Endothelial cell of umbilical vein (primary cell): ENCODE data around the gene FAM186B. TPM values are rescaled to one million over a fixed set of nuclear protein-coding genes. Genes with fewer than 3 reads are reported as not detected.

Experiments
- BruUV-seq: library from RNA; stranded (reverse); fragments of 400-500 nt; replicated peaks from 2 replicates; lab custom pipeline; 2021; lab: Mats Ljungman, UMichigan
- CTCF ChIA-PET: fragments of 300-600, 350-600 bp; sonication (Branson Sonifier 250); formaldehyde crosslinking; loops from one replicate; lab custom pipeline; 2021; ENCODE audit warnings: antibody characterized with exemption, inconsistent platforms; lab: Charles Lee
- POLR2A ChIA-PET: fragments of 300-600, 350-600 bp; sonication (Branson Sonifier 250); formaldehyde crosslinking; loops from one replicate; lab custom pipeline; 2021; ENCODE audit warnings: antibody characterized with exemption, inconsistent platforms; lab: Charles Lee
- DNase-seq: peaks from one replicate; pipeline ENCODE4 v3.0.0-alpha.2; 2011; ENCODE audit warnings: low read depth, low spot score
- FAIRE-seq: peaks from 2 replicates; lab custom pipeline; 2011; peaks lifted over from hg19 to GRCh38; lab: Jason Lieb, UNC
- H2AFZ ChIP-seq: 2 replicates; pipeline ENCODE4 v1.6.0; 2012; ENCODE audit warnings: low read depth, low read length, control low read depth, inconsistent platforms
- H3K27ac ChIP-seq: 2 replicates; pipeline ENCODE4 v1.5.1; 2011; ENCODE audit warnings: low read depth, mild to moderate bottlenecking, control low read depth, low read length, moderate library complexity; ENCODE audit not compliant: insufficient read depth
- H3K27me3 ChIP-seq, 2 experiments: 2 replicates each; pipeline versions ENCODE4 v1.6.0 to v1.6.1; 2011; ENCODE audit warnings: low read length in 2 of 2, mixed read lengths in 1 of 2; ENCODE audit not compliant: control insufficient read depth in 2 of 2, insufficient read depth in 2 of 2
- H3K36me3 ChIP-seq, 2 experiments: 2 replicates in 1 of 2; 3 replicates in 1 of 2; pipeline ENCODE4 v1.5.1; 2011; ENCODE audit warnings: low read length in 2 of 2, mild to moderate bottlenecking in 1 of 2, moderate library complexity in 1 of 2; ENCODE audit not compliant: control insufficient read depth in 2 of 2, insufficient read depth in 2 of 2; ENCODE audit errors: extremely low read depth in 1 of 2
- H3K4me1 ChIP-seq: 3 replicates; pipeline ENCODE4 v1.5.1; 2011; ENCODE audit warnings: mild to moderate bottlenecking, low read length; ENCODE audit not compliant: control insufficient read depth, insufficient read depth; ENCODE audit errors: extremely low read depth
- H3K4me2 ChIP-seq: 2 replicates; pipeline ENCODE4 v1.6.1; 2011; ENCODE audit warnings: low read length, control low read depth, mixed read lengths; ENCODE audit not compliant: insufficient read depth
- H3K4me3 ChIP-seq, 3 experiments: fragments of 200-600 bp in 1 of 3; sonication (generic), shearing (Covaris generic) in 1 of 3; replicated peaks in 1 of 3; 2 replicates each; pipeline ENCODE4 v1.5.1; 2011 to 2016; ENCODE audit warnings: control low read depth in 3 of 3, low read length in 3 of 3, mild to moderate bottlenecking in 2 of 3, inconsistent platforms in 1 of 3, low read depth in 1 of 3, moderate library complexity in 1 of 3; ENCODE audit not compliant: insufficient read depth in 1 of 3
- H3K79me2 ChIP-seq: 2 replicates; pipeline ENCODE4 v1.6.0; 2012; ENCODE audit warnings: low read length, inconsistent platforms; ENCODE audit not compliant: control insufficient read depth, insufficient read depth
- H3K9ac ChIP-seq: replicated peaks from 2 replicates; pipeline ENCODE3; 2011; ENCODE audit warnings: low read length, control low read depth; ENCODE audit not compliant: insufficient read depth; ENCODE audit errors: extremely low read depth
- H3K9me1 ChIP-seq: replicated peaks from 3 replicates; pipeline ENCODE4 v1.6.0; 2011; ENCODE audit warnings: mild to moderate bottlenecking, low read length; ENCODE audit not compliant: control insufficient read depth, insufficient read depth; ENCODE audit errors: extremely low read depth
- H3K9me3 ChIP-seq: replicated peaks from 2 replicates; pipeline ENCODE4 v1.5.1; 2012; ENCODE audit warnings: low read length, inconsistent platforms; ENCODE audit not compliant: control insufficient read depth, insufficient read depth
- H4K20me1 ChIP-seq: replicated peaks from 2 replicates; pipeline ENCODE3; 2011; ENCODE audit warnings: mild to moderate bottlenecking, low read length; ENCODE audit not compliant: control insufficient read depth, insufficient read depth; ENCODE audit errors: extremely low read depth
- EZH2 ChIP-seq: IDR thresholded peaks from 2 replicates; pipeline ENCODE4 v1.6.1; 2012; ENCODE audit warnings: borderline replicate concordance, low read depth, mild to moderate bottlenecking, moderate library complexity, low read length, inconsistent platforms; ENCODE audit not compliant: severe bottlenecking
- FOS ChIP-seq: IDR thresholded peaks from 2 replicates; pipeline ENCODE4 v1.6.1; 2011; ENCODE audit warnings: mild to moderate bottlenecking, low read length, moderate library complexity, borderline replicate concordance; ENCODE audit not compliant: insufficient read depth
- GATA2 ChIP-seq: IDR thresholded peaks from 2 replicates; pipeline ENCODE4 v1.7.0; 2011; ENCODE audit warnings: low read depth, mild to moderate bottlenecking, moderate library complexity, mixed read lengths, low read length; ENCODE audit not compliant: insufficient read length, insufficient read depth
- MAX ChIP-seq: IDR thresholded peaks from 2 replicates; pipeline ENCODE4 v1.6.1; 2011; ENCODE audit not compliant: insufficient read depth, insufficient read length
- MYC ChIP-seq: IDR thresholded peaks from one replicate; pipeline ENCODE4 v1.6.1; 2011; ENCODE audit warnings: mild to moderate bottlenecking, low read depth, low read length
- POLR2AphosphoS5 ChIP-seq: IDR thresholded peaks from 2 replicates; pipeline ENCODE4 v1.6.1; 2012; ENCODE audit warnings: low read depth, mild to moderate bottlenecking, control low read depth, low read length, moderate library complexity; ENCODE audit not compliant: insufficient read depth
- dilution Hi-C: fragments of 300-500 bp; cut with MboI; formaldehyde crosslinking; loops from one replicate; pipeline ENCODE4 v1.15.0; 2019; ENCODE audit warnings: low sequenced_read_pairs; ENCODE audit not compliant: extremely low pct_ligation_motif_present
- intact Hi-C: fragments of 100-400 bp; cut with micrococcal nuclease; formaldehyde crosslinking; loops from one replicate; pipeline ENCODE4 v1.10.0; 2022
- polyA plus RNA-seq, 4 experiments: library from polyadenylated mRNA; depleted of rRNA in 3 of 4; stranded (reverse) in 3 of 4; unstranded in 1 of 4; fragments of >200 nt; gene quantifications; 2 replicates each; pipeline versions ENCODE4 v1.2.1 to v1.2.3, GENCODE V29; 2011 to 2012; ENCODE audit warnings: missing spikeins in 1 of 4
- total RNA-seq: library from RNA; stranded (reverse); gene quantifications from 2 replicates; pipeline ENCODE4 v1.2.3, GENCODE V29; 2021

Gene FAM186B
- total and polyA plus RNA-seq, 2 donors (not counting 3 experiments of a cell fraction or from before 2014, with no cell fraction given): 0.10 to 0.33 TPM

GRCh38 chr12:49598527-49598926 is 6.9 kb downstream of the FAM186B start:
- ChIA-PET CTCF (interaction anchor here (1.2 kb wide), 2 partner anchors 9 to 25 kb away, joined by 3 to 4 read pairs; partner anchors contain the start of gene PRPF40B), POLR2A (no interaction called here)
- H3K4me2 ChIP-seq: no peak overlapping the region
- H3K36me3 ChIP-seq: no peaks in the 10 kb centered on the region
- H3K27me3 ChIP-seq: no peaks in the 10 kb centered on the region
- no peak overlapping the region for H2AFZ ChIP-seq
- no peak overlapping the region for H3K9ac ChIP-seq
- no peaks in the 10 kb centered on the region for H3K9me3 ChIP-seq
- H3K4me3 ChIP-seq: no peak overlapping the region
- no peaks in the 10 kb centered on the region for H3K79me2 ChIP-seq
- dilution Hi-C loops (no loop called here), intact Hi-C loops (no loop called here)
- no peak overlapping the region for H3K27ac ChIP-seq
- no peaks in the 10 kb centered on the region for H3K4me1 ChIP-seq
- H3K9me1 ChIP-seq: no peaks in the 10 kb centered on the region
- no peaks in the 10 kb centered on the region for H4K20me1 ChIP-seq
- TF ChIP-seq EZH2 (no peak), FOS (no peak), GATA2 (no peak), MAX (no peak), POLR2AphosphoS5 (no peak), MYC (no peak)
- no peak for DNase-seq
- no peak for FAIRE-seq
- no TSS peak for BruUV-seq
